H9 (cell line): ENCODE data around the gene PCDHA1. TPM values are rescaled to one million over a fixed set of nuclear protein-coding genes. Genes with fewer than 3 reads are reported as not detected.
A peak's percentile ranks its signal among the peaks of the same experiment; 100 is the strongest.
"Not testable (repeated sequence)": the region's sequence is repeated elsewhere in the genome, so short reads cannot be mapped to it uniquely, and the experiment has no call there.

ENCODE experiments used
- DNase-seq: peaks from one replicate; pipeline ENCODE4 v3.0.0-alpha.2; 2017
- H2AFZ ChIP-seq: one replicate; pipeline ENCODE4 v1.6.1; 2013; ENCODE audit warnings: mild to moderate bottlenecking, low read length, control low read depth, moderate library complexity
- H2AK5ac ChIP-seq: 2 replicates; pipeline ENCODE4 v1.6.1; 2013; ENCODE audit warnings: low read length, control low read depth, mixed read lengths; ENCODE audit not compliant: insufficient read length
- H2BK120ac ChIP-seq: one replicate; pipeline ENCODE4 v1.6.1; 2013; ENCODE audit warnings: low read depth, mild to moderate bottlenecking, low read length, control low read depth, inconsistent platforms; ENCODE audit not compliant: poor library complexity, severe bottlenecking
- H2BK12ac ChIP-seq: 2 replicates; pipeline ENCODE4 v1.6.1; 2013; ENCODE audit warnings: low read length, control low read depth, mixed read lengths, low read depth; ENCODE audit not compliant: insufficient read length
- H2BK15ac ChIP-seq: 2 replicates; pipeline ENCODE4 v1.6.1; 2013; ENCODE audit warnings: low read depth, low read length, control low read depth
- H2BK20ac ChIP-seq: one replicate; pipeline ENCODE4 v1.6.1; 2013; ENCODE audit warnings: low read depth, mild to moderate bottlenecking, low read length, control low read depth, inconsistent platforms; ENCODE audit not compliant: poor library complexity, severe bottlenecking
- H2BK5ac ChIP-seq: 2 replicates; pipeline ENCODE4 v1.6.1; 2013; ENCODE audit warnings: low read length, control low read depth, mixed read lengths; ENCODE audit not compliant: insufficient read length
- H3K14ac ChIP-seq: 2 replicates; pipeline ENCODE4 v1.6.1; 2013; ENCODE audit warnings: low read length, control low read depth; ENCODE audit not compliant: insufficient read depth
- H3K18ac ChIP-seq: 2 replicates; pipeline ENCODE4 v1.6.1; 2013; ENCODE audit warnings: low read depth, mild to moderate bottlenecking, mixed read lengths, low read length, control low read depth; ENCODE audit not compliant: insufficient read length
- H3K23ac ChIP-seq: 2 replicates; pipeline ENCODE4 v1.6.1; 2013; ENCODE audit warnings: low read length, control low read depth, mixed read lengths, low read depth; ENCODE audit not compliant: insufficient read length
- H3K23me2 ChIP-seq: 2 replicates; pipeline ENCODE4 v1.6.1; 2013; ENCODE audit warnings: low read depth, mild to moderate bottlenecking, mixed read lengths, low read length, control low read depth; ENCODE audit not compliant: insufficient read length, poor library complexity, severe bottlenecking
- H3K27ac ChIP-seq: 2 replicates; pipeline ENCODE4 v1.5.1; 2013; ENCODE audit warnings: low read length, control low read depth, mixed read lengths, low read depth; ENCODE audit not compliant: insufficient read length
- H3K27me3 ChIP-seq: 2 replicates; pipeline ENCODE4 v1.6.1; 2013; ENCODE audit warnings: low read length, control low read depth, inconsistent platforms; ENCODE audit not compliant: insufficient read depth
- H3K4ac ChIP-seq: 2 replicates; pipeline ENCODE4 v1.6.1; 2013; ENCODE audit warnings: low read depth, mild to moderate bottlenecking, control low read depth, inconsistent platforms, low read length, moderate library complexity
- H3K4me1 ChIP-seq: 2 replicates; pipeline ENCODE4 v1.6.1; 2013; ENCODE audit warnings: low read length, control low read depth, inconsistent platforms; ENCODE audit not compliant: insufficient read depth
- H3K4me2 ChIP-seq: 2 replicates; pipeline ENCODE4 v1.6.1; 2013; ENCODE audit warnings: low read length, control low read depth, mixed read lengths; ENCODE audit not compliant: insufficient read length, insufficient read depth
- H3K56ac ChIP-seq: 2 replicates; pipeline ENCODE4 v1.6.1; 2013; ENCODE audit warnings: low read depth, mild to moderate bottlenecking, mixed read lengths, low read length, control low read depth; ENCODE audit not compliant: insufficient read length
- H3K79me1 ChIP-seq: 2 replicates; pipeline ENCODE4 v1.6.1; 2013; ENCODE audit warnings: low read depth, mild to moderate bottlenecking, moderate library complexity, low read length, control low read depth, inconsistent platforms; ENCODE audit not compliant: insufficient read depth, poor library complexity, severe bottlenecking
- H3K79me2 ChIP-seq: 2 replicates; pipeline ENCODE4 v1.6.1; 2013; ENCODE audit warnings: low read length, control low read depth, inconsistent platforms; ENCODE audit not compliant: insufficient read depth
- H3K9ac ChIP-seq: 2 replicates; pipeline ENCODE4 v1.6.1; 2013; ENCODE audit warnings: low read length, control low read depth, mixed read lengths; ENCODE audit not compliant: insufficient read length; ENCODE audit errors: extremely low read depth
- H3K9me3 ChIP-seq: one replicate; pipeline ENCODE4 v1.6.1; 2013; ENCODE audit warnings: low read depth, low read length, inconsistent platforms; ENCODE audit not compliant: control insufficient read depth
- H3T11ph ChIP-seq: one replicate; pipeline ENCODE4 v1.6.1; 2013; ENCODE audit warnings: mild to moderate bottlenecking, low read length, control low read depth, inconsistent platforms
- H4K20me1 ChIP-seq: one replicate; pipeline ENCODE4 v1.6.1; 2013; ENCODE audit not compliant: control insufficient read depth, insufficient read length, insufficient read depth
- H4K5ac ChIP-seq: 2 replicates; pipeline ENCODE4 v1.6.1; 2013; ENCODE audit warnings: low read depth, mild to moderate bottlenecking, mixed read lengths, low read length, control low read depth; ENCODE audit not compliant: insufficient read length
- H4K8ac ChIP-seq: replicated peaks from 2 replicates; pipeline ENCODE4 v1.6.1; 2013; ENCODE audit warnings: low read length, control low read depth, mixed read lengths, low read depth; ENCODE audit not compliant: insufficient read length
- H4K91ac ChIP-seq: 2 replicates; pipeline ENCODE4 v1.6.1; 2013; ENCODE audit warnings: low read depth, mild to moderate bottlenecking, moderate library complexity, mixed read lengths, low read length, control low read depth; ENCODE audit not compliant: insufficient read length
- H3K27ac Mint-ChIP-seq, 3 experiments: 2 replicates in 2 of 3; 3 replicates in 1 of 3; pipeline ENCODE4 v1.8.0; 2020 to 2021; ENCODE audit warnings: mixed read lengths in 3 of 3, mild to moderate bottlenecking in 1 of 3, moderate library complexity in 1 of 3
- H3K27me3 Mint-ChIP-seq: 2 replicates; pipeline ENCODE4 v1.8.0; 2021; ENCODE audit warnings: low read depth, mild to moderate bottlenecking, moderate library complexity, mixed read lengths
- H3K36me3 Mint-ChIP-seq, 3 experiments: 2 replicates in 2 of 3; 3 replicates in 1 of 3; pipeline ENCODE4 v1.8.0; 2020 to 2021; ENCODE audit warnings: low read depth in 3 of 3, mixed read lengths in 3 of 3; ENCODE audit not compliant: insufficient read depth in 1 of 3
- H3K4me1 Mint-ChIP-seq, 2 experiments: 2 replicates each; pipeline ENCODE4 v1.8.0; 2020; ENCODE audit warnings: mixed read lengths in 2 of 2
- H3K4me3 Mint-ChIP-seq, 2 experiments: 2 replicates in 1 of 2; 3 replicates in 1 of 2; pipeline ENCODE4 v1.8.0; 2020 to 2021; ENCODE audit warnings: mild to moderate bottlenecking in 2 of 2, mixed read lengths in 2 of 2, moderate library complexity in 1 of 2
- H3K9me3 Mint-ChIP-seq, 2 experiments: 2 replicates in 1 of 2; 3 replicates in 1 of 2; pipeline ENCODE4 v1.8.0; 2020; ENCODE audit warnings: mild to moderate bottlenecking in 2 of 2, mixed read lengths in 2 of 2, moderate library complexity in 1 of 2
- CTCF ChIP-seq: fragments of 200-600 bp; sonication (generic); conservative IDR thresholded peaks from 3 replicates; pipeline ENCODE4 v1.8.0; 2021; ENCODE audit warnings: antibody characterized with exemption, mild to moderate bottlenecking
- WGBS: extraction: QIAGEN DNeasy Blood & Tissue Kit; methylation state at CpG from one replicate; pipeline ENCODE4 v1.1.7; 2013; ENCODE audit warnings: missing lambda C conversion rate, low lambda C conversion rate, mixed read lengths; ENCODE audit not compliant: insufficient read length; ENCODE audit errors: extremely low coverage; 5-methylcytosine and 5-hydroxymethylcytosine counted together
- total RNA-seq: library from RNA; stranded (reverse); gene quantifications from 2 replicates; pipeline ENCODE4 v1.2.1, GENCODE V29; 2021

PCDHA1 gene
- total RNA-seq, 1 experiment from 2014 or later: 0.61 TPM

- H2AK5ac ChIP-seq: no peak overlapping the region
- no peaks in the 10 kb centered on the region for H3K4me1 Mint-ChIP-seq
- no peak overlapping the region for H3K4ac ChIP-seq
- H3K23me2 ChIP-seq: peaks cover 2% of the 10 kb centered on the region
- H2BK12ac ChIP-seq: no peak overlapping the region
- H3K9me3 Mint-ChIP-seq: peaks cover 51 to 64% of the 10 kb centered on the region in 2 experiments
- no peak overlapping the region for H4K8ac ChIP-seq
- no peaks in the 10 kb centered on the region for H4K20me1 ChIP-seq
- no peaks in the 10 kb centered on the region for H3K9me3 ChIP-seq
- no peaks in the 10 kb centered on the region for H3K79me2 ChIP-seq
- peak; percentile 44 for DNase-seq
- no peak overlapping the region for H3T11ph ChIP-seq
- H2BK15ac ChIP-seq: no peak overlapping the region
- no peak overlapping the region for H2BK20ac ChIP-seq
- H2AFZ ChIP-seq: no peak overlapping the region
- H3K9ac ChIP-seq: no peak overlapping the region
- H3K27ac Mint-ChIP-seq: no peak overlapping the region
- H3K18ac ChIP-seq: no peak overlapping the region
- no peak overlapping the region for H3K23ac ChIP-seq
- no peak overlapping the region for H3K56ac ChIP-seq
- H3K4me2 ChIP-seq: peak overlapping the region; percentile 46
- no peak overlapping the region for H4K5ac ChIP-seq
- no peak overlapping the region for H3K14ac ChIP-seq
- H3K27me3 ChIP-seq: no peaks in the 10 kb centered on the region
- H3K27me3 Mint-ChIP-seq: no peaks in the 10 kb centered on the region
- no peaks in the 10 kb centered on the region for H3K4me1 ChIP-seq
- H3K27ac ChIP-seq: no peak overlapping the region
- no peak overlapping the region for H2BK5ac ChIP-seq
- H2BK120ac ChIP-seq: no peak overlapping the region
- no peaks in the 10 kb centered on the region for H3K79me1 ChIP-seq
- TF ChIP-seq CTCF: peak; percentile 59
- H3K36me3 Mint-ChIP-seq: peaks cover 0 to 31% (median 13%) of the 10 kb centered on the region in 3 experiments; a peak in 6 of 7 replicates
- no CpG with 5 or more reads among the region's 15 CpGs for WGBS
- H3K4me3 Mint-ChIP-seq: peak overlapping the region in 1 of 2 experiments; percentile 62; a peak in 2 of 5 replicates
- no peak overlapping the region for H4K91ac ChIP-seq
Observed at GRCh38 chr5:140795259-140795641, 9.3 kb downstream of the PCDHA1 start.

- not testable (repeated sequence) for H2BK15ac ChIP-seq, H3K4me3 Mint-ChIP-seq, H3T11ph ChIP-seq, H3K23ac ChIP-seq, H3K18ac ChIP-seq, H4K20me1 ChIP-seq, H3K9ac ChIP-seq, H4K91ac ChIP-seq, H2BK12ac ChIP-seq, H3K4me1 ChIP-seq, H3K56ac ChIP-seq, H4K5ac ChIP-seq, H2BK5ac ChIP-seq, H3K27me3 ChIP-seq, H3K4me1 Mint-ChIP-seq, H3K9me3 ChIP-seq, H3K27ac Mint-ChIP-seq, H2AK5ac ChIP-seq, H2AFZ ChIP-seq, H4K8ac ChIP-seq, H3K23me2 ChIP-seq, H3K14ac ChIP-seq, H3K27ac ChIP-seq, H3K79me2 ChIP-seq, H2BK20ac ChIP-seq, H3K79me1 ChIP-seq, H3K4me2 ChIP-seq, H3K27me3 Mint-ChIP-seq, DNase-seq, H3K4ac ChIP-seq, H2BK120ac ChIP-seq
- H3K9me3 Mint-ChIP-seq: peaks cover 50 to 64% of the 10 kb centered on the region in 2 experiments
- H3K36me3 Mint-ChIP-seq: peaks cover 0 to 39% (median 18%) of the 10 kb centered on the region in 3 experiments
- no CpG with 5 or more reads among the region's 72 CpGs for WGBS
Observed at GRCh38 chr5:140796072-140796717, 10.3 kb downstream of the PCDHA1 start.
